Ishikawa (cell line): Measurements from ENCODE around the gene ADTRP.

ENCODE experiments used
- CEBPB ChIP-seq: IDR thresholded peaks from 2 replicates; pipeline ENCODE4 v1.6.1; 2012
- CREB1 ChIP-seq: IDR thresholded peaks from 2 replicates; pipeline ENCODE4 v1.6.1; 2012; ENCODE audit warnings: low read depth
- EGR1 ChIP-seq: IDR thresholded peaks from 2 replicates; pipeline ENCODE4 v1.6.1; 2012
- EP300 ChIP-seq: IDR thresholded peaks from 2 replicates; pipeline ENCODE4 v1.6.1; 2012; ENCODE audit warnings: borderline replicate concordance
- FOXM1 ChIP-seq: IDR thresholded peaks from 2 replicates; pipeline ENCODE4 v1.6.1; 2012; ENCODE audit warnings: low read depth, borderline replicate concordance
- MAX ChIP-seq: IDR thresholded peaks from 2 replicates; pipeline ENCODE4 v1.6.1; 2012
- NFIC ChIP-seq: IDR thresholded peaks from 2 replicates; pipeline ENCODE4 v1.6.1; 2012
- RAD21 ChIP-seq: IDR thresholded peaks from 2 replicates; pipeline ENCODE4 v1.6.1; 2012; ENCODE audit warnings: low read depth
- REST ChIP-seq: IDR thresholded peaks from 2 replicates; pipeline ENCODE4 v1.6.1; 2012; ENCODE audit warnings: low read depth, mild to moderate bottlenecking
- TAF1 ChIP-seq: IDR thresholded peaks from 2 replicates; pipeline ENCODE4 v1.6.1; 2012; ENCODE audit warnings: low read depth, mild to moderate bottlenecking
- TCF12 ChIP-seq: IDR thresholded peaks from 2 replicates; pipeline ENCODE4 v1.6.1; 2012; ENCODE audit warnings: low read depth
- TEAD4 ChIP-seq: IDR thresholded peaks from 2 replicates; pipeline ENCODE4 v1.6.1; 2012
- YY1 ChIP-seq: IDR thresholded peaks from 2 replicates; pipeline ENCODE4 v1.6.1; 2012; ENCODE audit warnings: low read depth
- ZBTB7A ChIP-seq: IDR thresholded peaks from 2 replicates; pipeline ENCODE4 v1.6.1; 2012; ENCODE audit warnings: low read depth
- TF ChIP-seq, protein P1 (sequence below): IDR thresholded peaks from 2 replicates; pipeline ENCODE4 v1.6.1; 2012

Gene ADTRP

GRCh38 chr6:11769811-11770545, 8.6 kb downstream of the ADTRP start:
- TF ChIP-seq CREB1 (no peak), CEBPB (no peak), TEAD4 (no peak), TAF1 (no peak), YY1 (no peak), EP300 (no peak), MAX (no peak), EGR1 (no peak), ZBTB7A (no peak), RAD21 (no peak), NFIC (no peak)

- no peak for TF ChIP-seq RAD21
- no peak for TF ChIP-seq CEBPB
Observed at GRCh38 chr6:11769244-11769643, 9.4 kb downstream of the ADTRP start.

DNA sequence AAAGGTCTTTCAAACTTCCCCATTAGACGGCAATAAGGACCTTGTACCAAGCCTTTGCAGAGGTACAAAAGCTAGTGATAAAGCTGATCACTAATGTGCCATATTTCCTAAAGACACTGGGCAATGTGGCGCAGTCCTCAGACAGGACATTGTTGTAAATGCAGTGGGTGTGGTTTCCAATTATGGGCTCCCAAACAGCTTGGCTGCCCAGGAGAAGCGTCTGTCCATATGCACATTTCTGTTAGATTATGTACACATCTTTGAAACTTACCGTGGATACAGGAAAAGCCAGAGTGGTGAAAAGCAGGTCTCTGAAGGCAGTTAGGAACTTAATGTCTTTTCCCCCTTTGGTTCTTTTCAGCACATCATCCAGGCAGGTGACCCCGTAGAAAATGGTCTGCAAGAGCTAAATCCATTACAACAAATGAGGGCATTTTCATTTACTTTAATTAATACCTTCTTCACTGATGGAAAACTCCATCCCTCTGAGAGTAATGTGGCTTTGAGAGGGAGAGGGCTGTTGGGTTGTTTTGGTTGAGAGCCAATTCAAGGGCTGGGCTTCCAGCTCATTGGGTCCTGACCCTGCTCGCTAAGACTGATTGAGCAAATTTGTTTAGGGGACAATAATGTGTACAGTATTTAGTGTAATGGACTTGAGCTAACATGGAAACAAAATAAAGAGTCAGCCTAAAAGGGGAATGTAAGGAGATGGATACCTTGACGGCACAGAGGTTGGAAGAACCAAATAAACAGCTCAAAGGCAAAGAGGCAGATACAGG, 10.4 kb downstream of the ADTRP start:
- no peak for TF ChIP-seq EP300
- TF ChIP-seq REST = no peak
- TF ChIP-seq YY1 = no peak
- TF ChIP-seq ZBTB7A = no peak
- no peak for TF ChIP-seq CREB1
- no peak for TF ChIP-seq FOXM1
- TF ChIP-seq NFIC = no peak
- TF ChIP-seq, protein P1, sequence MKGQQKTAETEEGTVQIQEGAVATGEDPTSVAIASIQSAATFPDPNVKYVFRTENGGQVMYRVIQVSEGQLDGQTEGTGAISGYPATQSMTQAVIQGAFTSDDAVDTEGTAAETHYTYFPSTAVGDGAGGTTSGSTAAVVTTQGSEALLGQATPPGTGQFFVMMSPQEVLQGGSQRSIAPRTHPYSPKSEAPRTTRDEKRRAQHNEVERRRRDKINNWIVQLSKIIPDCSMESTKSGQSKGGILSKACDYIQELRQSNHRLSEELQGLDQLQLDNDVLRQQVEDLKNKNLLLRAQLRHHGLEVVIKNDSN = no peak
- TF ChIP-seq CEBPB = no peak
- no peak for TF ChIP-seq TCF12
- no peak for TF ChIP-seq EGR1
- TF ChIP-seq RAD21 = no peak
- TF ChIP-seq MAX = no peak
- no peak for TF ChIP-seq TEAD4
- TF ChIP-seq TAF1 = no peak

DNA sequence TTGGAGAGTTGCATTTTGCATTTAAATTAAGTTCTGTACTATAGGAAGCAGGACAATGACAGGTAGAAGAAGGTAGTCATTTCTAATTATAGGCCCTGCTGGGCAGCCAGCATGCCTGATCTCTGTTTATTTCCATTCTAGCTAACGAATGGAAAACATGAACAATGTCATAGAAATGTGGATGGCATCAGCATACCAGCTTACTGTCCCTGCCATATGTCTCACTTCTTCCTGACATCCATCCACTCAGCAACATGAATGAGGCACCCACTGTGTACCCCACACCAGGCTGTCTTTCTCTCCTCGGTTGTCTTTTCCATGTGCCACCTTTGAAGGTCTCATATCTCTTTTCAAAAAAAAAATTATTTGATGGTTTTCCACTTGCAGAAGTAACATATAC, 11.1 kb downstream of the ADTRP start:
- TF ChIP-seq EP300 = no peak
- no peak for TF ChIP-seq CEBPB
- no peak for TF ChIP-seq REST
- no peak for TF ChIP-seq TCF12
- TF ChIP-seq CREB1 = no peak

DNA sequence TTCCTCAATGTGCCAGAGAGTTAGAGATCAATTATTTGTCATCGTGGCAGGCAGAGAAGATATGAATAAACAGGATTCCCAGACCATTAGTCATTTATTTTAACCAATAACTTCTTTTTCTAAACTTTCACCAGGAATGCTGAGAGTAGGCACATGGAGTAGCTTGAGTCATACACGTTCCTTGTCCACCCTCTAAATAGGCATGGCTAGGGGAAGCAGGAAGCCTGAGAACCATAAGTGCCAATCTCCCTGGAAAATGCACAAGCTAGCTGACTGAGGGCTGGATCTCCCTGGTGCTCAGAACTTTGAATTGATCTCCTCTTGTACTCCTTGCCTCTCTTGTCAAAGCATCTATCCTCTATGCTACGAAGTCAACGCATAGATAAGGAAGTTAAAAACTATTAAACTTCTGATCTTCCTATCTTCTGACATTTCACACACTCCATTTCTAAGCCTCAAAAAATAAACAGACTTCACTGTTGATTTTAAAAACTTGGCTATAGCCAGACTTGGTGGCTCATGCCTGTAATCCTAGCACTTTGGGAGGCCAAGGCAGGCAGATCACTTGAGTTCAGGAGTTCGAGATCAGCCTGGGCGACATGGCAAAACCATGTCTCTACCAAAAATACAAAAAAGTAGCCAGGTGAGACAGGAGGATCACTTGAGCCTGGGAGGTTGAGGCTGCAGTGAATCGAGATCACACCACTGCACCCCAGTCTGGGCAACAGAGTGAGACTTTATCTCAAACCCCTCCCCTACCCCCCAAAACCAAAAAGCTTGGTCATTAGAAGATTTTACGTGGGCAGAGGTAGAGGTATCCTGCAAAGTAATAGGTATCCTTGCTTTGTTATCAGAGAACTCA, 11.8 kb downstream of the ADTRP start:
- TF ChIP-seq EGR1 (no peak), RAD21 (no peak), TCF12 (no peak), YY1 (no peak), FOXM1 (no peak), ZBTB7A (no peak), NFIC (no peak), CEBPB (no peak), CREB1 (no peak), MAX (0 out of 2 replicates have a peak, but pooled peaks have one; percentile 40), TEAD4 (peak; percentile 50; the same call in 1 of the 2 replicates), TAF1 (no peak), EP300 (no peak), REST (no peak)
- TF ChIP-seq, protein P1 = no peak
